Central memory CD4-positive, alpha-beta T cell (primary cell): Measurements from ENCODE around the gene CYFIP1.

ENCODE experiments used
- DNase-seq: peaks from one replicate; pipeline ENCODE4 v3.0.0; 2022

The CYFIP1 gene

GRCh38 chr15:22888120-22888859, 91.9 kb downstream of the CYFIP1 start:
- no peak for DNase-seq

- no peak for DNase-seq
Observed at GRCh38 chr15:22887157-22887951, 92.8 kb downstream of the CYFIP1 start.

- DNase-seq: no peak
Observed at GRCh38 chr15:22885120-22885519, 95.0 kb downstream of the CYFIP1 start.

- no peak for DNase-seq
Observed at GRCh38 chr15:22884344-22884743, 95.8 kb downstream of the CYFIP1 start.

- no peak for DNase-seq
Observed at GRCh38 chr15:22883196-22883595, 97.0 kb downstream of the CYFIP1 start.

- DNase-seq: no peak
Observed at GRCh38 chr15:22881739-22882440, 98.3 kb downstream of the CYFIP1 start.

- DNase-seq: no peak
Observed at GRCh38 chr15:22880981-22881738, 99.0 kb downstream of the CYFIP1 start.

- no peak for DNase-seq
Observed at GRCh38 chr15:22880068-22880980, 99.8 kb downstream of the CYFIP1 start.

GRCh38 chr15:22878103-22878502, 102.1 kb downstream of the CYFIP1 start:
- no peak for DNase-seq

- DNase-seq: no peak
Observed at GRCh38 chr15:22877607-22878006, 102.6 kb downstream of the CYFIP1 start.

GRCh38 chr15:22877117-22877516, 103.1 kb downstream of the CYFIP1 start:
- no peak for DNase-seq

- DNase-seq: no peak
Observed at GRCh38 chr15:22874966-22875365, 105.2 kb downstream of the CYFIP1 start.

- DNase-seq: no peak
Observed at GRCh38 chr15:22874256-22874655, 105.9 kb downstream of the CYFIP1 start.

GRCh38 chr15:22873841-22874240, 106.3 kb downstream of the CYFIP1 start:
- no peak for DNase-seq

- DNase-seq: no peak
Observed at GRCh38 chr15:22872936-22873701, 107.0 kb downstream of the CYFIP1 start.

- no peak for DNase-seq
Observed at GRCh38 chr15:22871481-22872086, 108.6 kb downstream of the CYFIP1 start.

- DNase-seq: no peak
Observed at GRCh38 chr15:22870865-22871264, 109.3 kb downstream of the CYFIP1 start.

GRCh38 chr15:22869856-22870255, 110.3 kb downstream of the CYFIP1 start:
- no peak for DNase-seq

- DNase-seq: no peak
Observed at GRCh38 chr15:22868928-22869327, 111.2 kb downstream of the CYFIP1 start.

GRCh38 chr15:22868495-22868894, 111.7 kb downstream of the CYFIP1 start:
- DNase-seq: no peak
